Measurements from ENCODE around the gene ARVCF.

DNA sequence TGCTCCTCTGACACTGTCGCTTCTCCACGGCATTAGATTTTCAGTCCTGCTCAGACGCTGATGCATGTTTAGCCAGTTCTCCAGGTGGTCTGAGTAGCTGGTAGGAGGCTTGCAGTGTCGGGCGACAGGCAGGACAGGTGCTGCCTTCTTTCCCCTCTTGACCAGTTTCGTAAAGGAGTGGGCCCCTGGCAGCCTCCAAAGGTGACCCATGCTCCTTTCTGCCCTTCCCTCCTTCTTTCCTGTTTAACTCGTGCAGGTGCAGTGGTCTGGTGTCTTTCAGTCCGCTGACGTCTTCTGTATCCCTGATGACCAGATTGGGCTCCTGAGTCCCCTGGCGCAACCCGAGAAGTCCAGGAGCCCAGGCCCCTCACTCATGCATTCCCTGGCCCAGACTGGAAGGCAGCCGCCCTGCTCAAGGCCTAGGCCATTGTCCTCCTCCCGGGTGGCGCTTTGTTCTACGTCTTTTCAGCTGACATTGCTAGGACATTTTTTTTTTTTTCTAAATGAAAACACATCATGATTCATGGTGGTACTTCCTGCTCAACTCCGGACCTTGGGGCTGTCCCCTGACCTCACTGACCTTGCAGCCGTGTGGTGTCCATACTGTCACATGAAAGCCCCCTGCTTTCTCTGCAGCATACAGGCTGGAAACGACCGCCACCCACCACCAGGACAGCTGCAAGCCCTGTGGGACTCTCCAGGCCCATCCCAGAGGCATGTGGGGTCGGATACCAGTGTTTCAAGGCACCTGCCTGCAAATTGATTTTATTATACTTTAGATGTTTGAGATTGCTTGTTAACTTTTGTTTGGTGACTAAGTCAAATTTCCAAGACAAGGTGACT lies 49.5 kb downstream of the ARVCF start:
- TF ChIP-seq EP300 (IDR thresholded peaks at IDR 0.05; ENCODE audit: borderline replicate concordance in 1 of 2, low read depth in 1 of 2, low read length in 1 of 2): no peak
- no peak for TF ChIP-seq JUND (IDR thresholded peaks at IDR 0.05)
- no peak for TF ChIP-seq POLR2AphosphoS5 (IDR thresholded peaks at IDR 0.05; ENCODE audit: low read depth, low read length)
- TF ChIP-seq, protein P1, sequence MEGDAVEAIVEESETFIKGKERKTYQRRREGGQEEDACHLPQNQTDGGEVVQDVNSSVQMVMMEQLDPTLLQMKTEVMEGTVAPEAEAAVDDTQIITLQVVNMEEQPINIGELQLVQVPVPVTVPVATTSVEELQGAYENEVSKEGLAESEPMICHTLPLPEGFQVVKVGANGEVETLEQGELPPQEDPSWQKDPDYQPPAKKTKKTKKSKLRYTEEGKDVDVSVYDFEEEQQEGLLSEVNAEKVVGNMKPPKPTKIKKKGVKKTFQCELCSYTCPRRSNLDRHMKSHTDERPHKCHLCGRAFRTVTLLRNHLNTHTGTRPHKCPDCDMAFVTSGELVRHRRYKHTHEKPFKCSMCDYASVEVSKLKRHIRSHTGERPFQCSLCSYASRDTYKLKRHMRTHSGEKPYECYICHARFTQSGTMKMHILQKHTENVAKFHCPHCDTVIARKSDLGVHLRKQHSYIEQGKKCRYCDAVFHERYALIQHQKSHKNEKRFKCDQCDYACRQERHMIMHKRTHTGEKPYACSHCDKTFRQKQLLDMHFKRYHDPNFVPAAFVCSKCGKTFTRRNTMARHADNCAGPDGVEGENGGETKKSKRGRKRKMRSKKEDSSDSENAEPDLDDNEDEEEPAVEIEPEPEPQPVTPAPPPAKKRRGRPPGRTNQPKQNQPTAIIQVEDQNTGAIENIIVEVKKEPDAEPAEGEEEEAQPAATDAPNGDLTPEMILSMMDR (IDR thresholded peaks at IDR 0.05): no peak
- TF ChIP-seq SMC3 (IDR thresholded peaks at IDR 0.05; ENCODE audit: low read depth, low read length): no peak
- TF ChIP-seq RFX5 (IDR thresholded peaks at IDR 0.05; ENCODE audit: low read length): no peak
- TF ChIP-seq CHD2 (IDR thresholded peaks at IDR 0.05; ENCODE audit: low read length, partially characterized antibody): no peak
- TF ChIP-seq, protein P2, sequence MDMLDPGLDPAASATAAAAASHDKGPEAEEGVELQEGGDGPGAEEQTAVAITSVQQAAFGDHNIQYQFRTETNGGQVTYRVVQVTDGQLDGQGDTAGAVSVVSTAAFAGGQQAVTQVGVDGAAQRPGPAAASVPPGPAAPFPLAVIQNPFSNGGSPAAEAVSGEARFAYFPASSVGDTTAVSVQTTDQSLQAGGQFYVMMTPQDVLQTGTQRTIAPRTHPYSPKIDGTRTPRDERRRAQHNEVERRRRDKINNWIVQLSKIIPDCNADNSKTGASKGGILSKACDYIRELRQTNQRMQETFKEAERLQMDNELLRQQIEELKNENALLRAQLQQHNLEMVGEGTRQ (IDR thresholded peaks at IDR 0.05; ENCODE audit: borderline replicate concordance, low read depth, low read length): no peak
- no peak for TF ChIP-seq RAD21 (IDR thresholded peaks at IDR 0.05; ENCODE audit: low read length)
- TF ChIP-seq, protein P3, sequence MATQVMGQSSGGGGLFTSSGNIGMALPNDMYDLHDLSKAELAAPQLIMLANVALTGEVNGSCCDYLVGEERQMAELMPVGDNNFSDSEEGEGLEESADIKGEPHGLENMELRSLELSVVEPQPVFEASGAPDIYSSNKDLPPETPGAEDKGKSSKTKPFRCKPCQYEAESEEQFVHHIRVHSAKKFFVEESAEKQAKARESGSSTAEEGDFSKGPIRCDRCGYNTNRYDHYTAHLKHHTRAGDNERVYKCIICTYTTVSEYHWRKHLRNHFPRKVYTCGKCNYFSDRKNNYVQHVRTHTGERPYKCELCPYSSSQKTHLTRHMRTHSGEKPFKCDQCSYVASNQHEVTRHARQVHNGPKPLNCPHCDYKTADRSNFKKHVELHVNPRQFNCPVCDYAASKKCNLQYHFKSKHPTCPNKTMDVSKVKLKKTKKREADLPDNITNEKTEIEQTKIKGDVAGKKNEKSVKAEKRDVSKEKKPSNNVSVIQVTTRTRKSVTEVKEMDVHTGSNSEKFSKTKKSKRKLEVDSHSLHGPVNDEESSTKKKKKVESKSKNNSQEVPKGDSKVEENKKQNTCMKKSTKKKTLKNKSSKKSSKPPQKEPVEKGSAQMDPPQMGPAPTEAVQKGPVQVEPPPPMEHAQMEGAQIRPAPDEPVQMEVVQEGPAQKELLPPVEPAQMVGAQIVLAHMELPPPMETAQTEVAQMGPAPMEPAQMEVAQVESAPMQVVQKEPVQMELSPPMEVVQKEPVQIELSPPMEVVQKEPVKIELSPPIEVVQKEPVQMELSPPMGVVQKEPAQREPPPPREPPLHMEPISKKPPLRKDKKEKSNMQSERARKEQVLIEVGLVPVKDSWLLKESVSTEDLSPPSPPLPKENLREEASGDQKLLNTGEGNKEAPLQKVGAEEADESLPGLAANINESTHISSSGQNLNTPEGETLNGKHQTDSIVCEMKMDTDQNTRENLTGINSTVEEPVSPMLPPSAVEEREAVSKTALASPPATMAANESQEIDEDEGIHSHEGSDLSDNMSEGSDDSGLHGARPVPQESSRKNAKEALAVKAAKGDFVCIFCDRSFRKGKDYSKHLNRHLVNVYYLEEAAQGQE (IDR thresholded peaks at IDR 0.05; ENCODE audit: low read depth, low read length): no peak
- TF ChIP-seq USF1 (IDR thresholded peaks at IDR 0.05; ENCODE audit: borderline replicate concordance, low read depth): no peak

Data from SK-N-SH (cell line).